ENCODE measurements around the gene RNASEH2B.

The RNASEH2B gene

GRCh38 chr13:50905256-50905655 lies 4.3 kb upstream of the RNASEH2B start:
- in situ Hi-C loops (cut with MboI; ENCODE audit: low sequenced_read_pairs) = loop anchor here (25.0 kb wide), 2 partner anchors 818 to 918 kb away; partner anchors contain the start of gene TRIM13

GRCh38 chr13:50907781-50908180 lies 1.8 kb upstream of the RNASEH2B start:
- in situ Hi-C loops (cut with MboI; ENCODE audit: low sequenced_read_pairs) = loop anchor here (25.0 kb wide), 2 partner anchors 820 to 920 kb away; partner anchors contain the start of gene TRIM13

DNA sequence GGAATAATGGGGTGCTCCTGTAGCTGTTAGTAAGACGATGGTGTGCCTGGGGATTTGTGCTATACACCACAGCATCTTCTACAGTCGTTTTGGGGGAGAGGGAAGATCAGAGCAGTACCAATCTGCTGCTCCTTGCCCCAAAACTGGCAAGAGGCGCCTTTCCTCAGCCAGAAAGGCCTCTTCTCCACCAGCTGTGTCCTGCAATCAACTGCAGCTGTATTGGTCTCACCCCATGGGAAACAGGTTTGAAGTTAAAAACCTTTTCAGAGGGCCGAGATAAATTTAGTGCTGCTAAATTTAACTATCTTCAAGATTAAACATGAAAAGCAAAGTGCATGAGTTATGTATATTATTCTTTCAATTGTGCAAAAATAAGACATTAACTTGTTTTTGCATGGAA lies 1.2 kb upstream of the RNASEH2B start:
- in situ Hi-C loops (cut with MboI; ENCODE audit: low sequenced_read_pairs) = loop anchor here (25.0 kb wide), 2 partner anchors 821 to 921 kb away; partner anchors contain the start of gene TRIM13

DNA sequence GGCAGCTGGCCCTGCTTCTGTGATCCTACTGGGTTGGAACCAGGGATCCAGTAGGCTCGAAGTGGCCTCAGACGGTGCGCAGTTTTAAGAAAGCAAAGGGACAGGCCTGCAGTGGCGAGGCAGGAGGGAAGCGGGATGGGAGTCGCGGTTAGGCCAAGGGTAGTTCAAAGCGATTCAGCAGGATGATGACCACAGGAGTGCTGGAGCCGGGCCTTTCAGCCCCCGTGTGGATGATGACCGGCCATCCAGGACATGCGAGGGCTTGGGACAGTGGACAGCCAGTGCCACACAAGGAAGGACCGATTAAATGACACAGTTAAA lies 854 bp downstream of the RNASEH2B start:
- in situ Hi-C loops (cut with MboI; ENCODE audit: low sequenced_read_pairs) = loop anchor here (25.0 kb wide), 2 partner anchors 823 to 923 kb away; partner anchors contain the start of gene TRIM13

DNA sequence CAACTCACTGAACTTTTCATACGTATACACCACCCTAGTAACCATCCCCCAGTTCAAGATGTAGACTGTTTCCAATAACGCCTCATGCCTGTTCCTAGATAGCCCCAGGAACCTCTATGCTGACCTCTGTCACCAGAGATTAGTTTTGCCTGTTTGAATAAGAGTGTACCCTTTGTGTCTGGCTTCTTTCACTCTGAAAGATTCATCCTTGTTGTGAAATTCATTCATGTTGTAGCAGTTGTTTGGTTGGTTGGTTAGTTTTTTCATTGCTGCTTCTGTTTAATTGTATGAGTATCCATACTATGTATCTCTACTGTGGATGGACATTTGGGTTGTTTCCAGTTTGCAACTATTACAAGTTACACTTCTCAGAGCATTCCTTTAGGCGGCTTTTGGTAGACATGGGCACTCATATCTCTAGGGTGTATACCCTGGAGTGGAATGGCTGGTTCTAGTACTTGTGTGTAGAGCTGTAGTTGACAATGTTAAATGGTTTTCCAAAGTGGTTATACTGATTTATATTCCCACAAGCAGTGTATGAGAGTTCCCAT lies 1.6 kb downstream of the RNASEH2B start:
- in situ Hi-C loops (cut with MboI; ENCODE audit: low sequenced_read_pairs) = loop anchor here (25.0 kb wide), 2 partner anchors 824 to 924 kb away; partner anchors contain the start of gene TRIM13

GRCh38 chr13:50911937-50912795 lies 2.6 kb downstream of the RNASEH2B start:
- in situ Hi-C loops (cut with MboI; ENCODE audit: low sequenced_read_pairs) = loop anchor here (25.0 kb wide), 2 partner anchors 825 to 925 kb away; partner anchors contain the start of gene TRIM13

DNA sequence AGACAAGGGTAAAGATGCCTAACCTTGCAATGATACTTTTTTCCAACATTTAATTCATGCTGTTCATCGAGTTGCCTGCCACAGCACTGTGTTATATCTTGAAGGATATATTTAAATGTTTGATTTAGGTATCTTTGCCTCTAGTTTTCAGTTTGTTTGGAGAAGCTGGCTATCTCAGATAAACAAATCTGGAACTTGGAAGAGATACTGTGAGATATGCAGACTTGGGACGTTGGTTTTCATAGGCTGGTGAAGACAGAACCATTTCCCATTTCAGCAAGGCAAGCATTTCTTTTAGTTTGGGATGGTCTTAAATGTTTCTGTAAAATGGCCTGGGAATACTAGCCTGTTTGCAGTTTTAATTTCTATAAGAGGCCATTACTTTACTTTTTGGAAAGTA lies 3.3 kb downstream of the RNASEH2B start:
- in situ Hi-C loops (cut with MboI; ENCODE audit: low sequenced_read_pairs) = loop anchor here (25.0 kb wide), 2 partner anchors 826 to 926 kb away; partner anchors contain the start of gene TRIM13

- in situ Hi-C loops (cut with MboI; ENCODE audit: low sequenced_read_pairs) = loop anchor here (25.0 kb wide), 2 partner anchors 827 to 927 kb away; partner anchors contain the start of gene TRIM13
These were observed 4.6 kb downstream of the RNASEH2B start for GRCh38 chr13:50914176-50914700.

GRCh38 chr13:50914848-50915247 lies 5.3 kb downstream of the RNASEH2B start:
- in situ Hi-C loops (cut with MboI; ENCODE audit: low sequenced_read_pairs) = loop anchor here (25.0 kb wide), 2 partner anchors 828 to 928 kb away; partner anchors contain the start of gene TRIM13

GRCh38 chr13:50915565-50915964 lies 6.0 kb downstream of the RNASEH2B start:
- in situ Hi-C loops (cut with MboI; ENCODE audit: low sequenced_read_pairs) = loop anchor here (25.0 kb wide), 2 partner anchors 828 to 928 kb away; partner anchors contain the start of gene TRIM13

- in situ Hi-C loops (cut with MboI; ENCODE audit: low sequenced_read_pairs) = loop anchor here (25.0 kb wide), 2 partner anchors 829 to 929 kb away; partner anchors contain the start of gene TRIM13
These were observed 7.2 kb downstream of the RNASEH2B start for GRCh38 chr13:50916701-50917184.

DNA sequence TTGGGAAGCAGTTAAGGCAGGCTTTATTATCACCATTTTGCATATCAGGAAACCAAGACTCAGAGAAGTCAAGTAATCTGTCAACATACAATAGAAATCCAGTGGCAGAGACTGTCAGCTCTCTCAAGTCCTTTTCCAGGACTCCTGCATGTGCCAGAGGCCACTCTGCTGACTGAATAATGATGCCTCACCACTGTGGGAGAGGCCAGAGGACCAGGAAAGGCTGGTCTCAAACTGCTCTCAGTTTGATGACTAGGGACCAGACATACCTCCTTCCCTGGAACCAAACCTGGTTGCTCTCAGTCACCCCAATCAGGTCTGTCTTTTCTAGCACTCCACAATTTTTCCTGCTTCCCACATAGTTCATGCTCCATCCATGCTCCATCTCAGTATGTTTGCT lies 8.0 kb downstream of the RNASEH2B start:
- in situ Hi-C loops (cut with MboI; ENCODE audit: low sequenced_read_pairs) = loop anchor here (25.0 kb wide), 2 partner anchors 830 to 930 kb away; partner anchors contain the start of gene TRIM13

DNA sequence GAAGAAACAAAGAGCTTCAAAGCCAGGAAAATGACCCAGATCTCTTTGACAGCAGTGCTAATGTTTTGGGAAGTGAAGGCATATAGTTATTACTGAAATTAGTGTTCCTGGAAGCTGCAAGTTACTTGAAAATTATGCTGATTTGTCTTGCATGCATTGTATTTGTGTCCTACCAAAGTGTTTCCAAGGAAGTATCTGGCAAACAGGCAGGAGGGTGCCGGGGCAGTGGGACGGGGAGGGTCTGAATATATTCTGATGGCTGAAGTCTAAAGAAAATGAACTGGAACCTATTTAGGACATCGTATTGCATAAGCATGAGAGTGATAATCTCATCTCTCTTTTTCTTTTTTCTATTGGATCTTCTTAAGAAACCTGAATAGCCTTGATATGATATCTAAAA lies 9.0 kb downstream of the RNASEH2B start:
- in situ Hi-C loops (cut with MboI; ENCODE audit: low sequenced_read_pairs) = loop anchor here (25.0 kb wide), 2 partner anchors 831 to 931 kb away; partner anchors contain the start of gene TRIM13

- in situ Hi-C loops (cut with MboI; ENCODE audit: low sequenced_read_pairs) = loop anchor here (25.0 kb wide), 2 partner anchors 832 to 932 kb away; partner anchors contain the start of gene TRIM13
These were observed 9.7 kb downstream of the RNASEH2B start for GRCh38 chr13:50919277-50919676.

GRCh38 chr13:50921706-50922105 lies 12.1 kb downstream of the RNASEH2B start:
- in situ Hi-C loops (cut with MboI; ENCODE audit: low sequenced_read_pairs) = loop anchor here (25.0 kb wide), 2 partner anchors 834 to 934 kb away; partner anchors contain the start of gene TRIM13

DNA sequence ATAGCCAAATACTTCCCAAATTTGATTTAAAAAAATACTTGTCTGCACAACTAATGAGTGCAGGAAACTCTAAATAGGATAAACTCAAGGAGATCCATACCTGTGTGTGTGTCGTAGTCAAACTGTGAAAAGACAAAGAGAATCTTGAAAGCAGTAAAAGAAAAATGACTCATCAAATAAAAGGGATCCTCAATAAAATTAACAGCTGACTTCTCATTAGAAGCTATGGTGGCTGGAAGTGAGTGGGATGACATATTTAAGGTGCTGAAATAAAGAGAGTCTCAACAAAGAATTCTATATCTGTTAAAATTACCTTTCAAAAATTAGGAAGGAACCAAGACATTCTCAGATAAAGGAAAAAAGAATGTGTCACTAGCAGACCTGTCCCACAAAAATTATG lies 13.7 kb downstream of the RNASEH2B start:
- in situ Hi-C loops (cut with MboI; ENCODE audit: low sequenced_read_pairs) = loop anchor here (25.0 kb wide), 2 partner anchors 836 to 936 kb away; partner anchors contain the start of gene TRIM13

- in situ Hi-C loops (cut with MboI; ENCODE audit: low sequenced_read_pairs) = loop anchor here (25.0 kb wide), 2 partner anchors 837 to 937 kb away; partner anchors contain the start of gene TRIM13
These were observed 14.4 kb downstream of the RNASEH2B start for GRCh38 chr13:50924025-50924424.

DNA sequence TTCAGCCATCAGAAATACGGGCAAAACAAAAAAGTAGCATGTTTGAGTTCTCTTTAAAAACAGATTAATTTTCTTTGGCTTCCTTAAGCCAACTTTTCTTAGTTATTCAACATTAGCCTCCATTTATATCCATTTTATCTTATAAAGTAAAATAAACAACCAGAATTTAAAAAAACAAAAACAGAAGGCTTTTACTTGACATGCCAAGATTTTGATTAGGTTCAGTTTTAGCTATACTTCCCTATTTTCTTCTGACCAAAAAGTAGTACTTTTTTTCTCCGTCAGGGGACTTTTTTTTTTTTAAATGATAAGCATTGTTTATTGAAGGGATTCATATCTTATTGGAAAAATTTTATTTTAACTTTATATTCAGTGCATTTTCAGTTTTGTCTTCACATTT lies 18.1 kb downstream of the RNASEH2B start:
- in situ Hi-C loops (cut with MboI; ENCODE audit: low sequenced_read_pairs) = no loop called here

DNA sequence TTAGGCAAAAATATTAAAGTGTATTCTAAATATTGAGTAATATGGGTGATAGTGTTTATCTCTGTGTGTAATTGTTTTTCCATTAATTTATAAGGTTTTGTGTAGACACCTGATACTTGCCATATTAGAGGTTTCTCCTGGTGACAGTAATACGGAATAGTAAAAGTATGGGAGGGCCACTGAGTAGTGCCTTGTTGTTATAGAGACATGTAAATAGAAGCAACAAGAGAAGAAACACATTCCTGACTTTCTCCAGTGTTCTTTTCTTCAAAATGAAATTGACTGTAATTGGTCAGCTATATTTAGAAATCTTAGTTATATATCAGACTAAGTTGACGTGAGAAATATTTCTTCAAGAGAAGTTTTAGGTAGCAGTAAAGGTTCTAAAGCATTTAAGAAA lies 18.5 kb downstream of the RNASEH2B start:
- in situ Hi-C loops (cut with MboI; ENCODE audit: low sequenced_read_pairs) = no loop called here

DNA sequence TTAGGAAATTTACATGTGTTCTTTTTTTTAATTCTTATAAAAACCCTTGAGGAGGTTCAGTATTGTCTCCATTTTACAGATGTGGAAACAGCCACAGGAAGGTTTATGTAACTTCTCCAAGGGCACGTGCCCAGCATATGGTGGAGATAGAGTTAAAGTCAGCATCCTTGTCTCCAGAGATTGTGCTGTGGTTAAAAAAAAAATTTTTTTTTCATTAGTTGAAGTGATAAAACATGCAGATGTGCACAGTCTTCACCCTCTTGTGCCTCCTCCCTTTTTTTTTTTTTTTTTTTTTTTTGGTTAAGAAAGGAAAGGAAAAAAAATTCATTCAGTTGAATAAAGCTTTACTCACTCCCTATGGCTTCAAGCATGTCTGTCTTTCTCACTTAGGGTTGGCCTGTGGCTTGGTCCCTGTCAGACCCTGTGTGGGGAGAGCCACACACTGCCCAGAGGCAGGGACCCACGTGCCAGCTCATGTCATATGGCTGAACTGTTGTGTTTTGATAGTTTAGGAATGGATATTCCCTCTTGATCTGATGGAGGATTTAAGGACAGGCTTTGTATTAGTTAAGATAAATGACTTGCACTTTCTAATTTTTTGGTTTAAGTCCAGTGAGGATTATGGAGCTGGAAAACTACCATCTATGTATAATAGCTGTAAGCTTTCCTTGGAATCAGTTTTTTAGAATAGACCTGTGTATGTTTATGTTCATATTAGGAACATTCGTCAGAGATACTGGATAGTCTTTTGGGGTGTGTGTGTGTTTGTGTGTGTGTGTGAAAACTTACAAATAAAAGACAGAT lies 19.3 kb downstream of the RNASEH2B start:
- in situ Hi-C loops (cut with MboI; ENCODE audit: low sequenced_read_pairs) = no loop called here
